GM18867 (cell line): ENCODE measurements around the gene CXADR.
"Not testable (repeated sequence)": the region's sequence is repeated elsewhere in the genome, so short reads cannot be mapped to it uniquely, and the experiment has no call there.

Experiments
- ATAC-seq: cut with Tn5 transposase; IDR thresholded peaks from one replicate; pipeline ENCODE4 v1.9.1; 2021; ENCODE audit warnings: mild to moderate bottlenecking, moderate library complexity; ENCODE audit not compliant: unreplicated experiment

Gene CXADR

DNA sequence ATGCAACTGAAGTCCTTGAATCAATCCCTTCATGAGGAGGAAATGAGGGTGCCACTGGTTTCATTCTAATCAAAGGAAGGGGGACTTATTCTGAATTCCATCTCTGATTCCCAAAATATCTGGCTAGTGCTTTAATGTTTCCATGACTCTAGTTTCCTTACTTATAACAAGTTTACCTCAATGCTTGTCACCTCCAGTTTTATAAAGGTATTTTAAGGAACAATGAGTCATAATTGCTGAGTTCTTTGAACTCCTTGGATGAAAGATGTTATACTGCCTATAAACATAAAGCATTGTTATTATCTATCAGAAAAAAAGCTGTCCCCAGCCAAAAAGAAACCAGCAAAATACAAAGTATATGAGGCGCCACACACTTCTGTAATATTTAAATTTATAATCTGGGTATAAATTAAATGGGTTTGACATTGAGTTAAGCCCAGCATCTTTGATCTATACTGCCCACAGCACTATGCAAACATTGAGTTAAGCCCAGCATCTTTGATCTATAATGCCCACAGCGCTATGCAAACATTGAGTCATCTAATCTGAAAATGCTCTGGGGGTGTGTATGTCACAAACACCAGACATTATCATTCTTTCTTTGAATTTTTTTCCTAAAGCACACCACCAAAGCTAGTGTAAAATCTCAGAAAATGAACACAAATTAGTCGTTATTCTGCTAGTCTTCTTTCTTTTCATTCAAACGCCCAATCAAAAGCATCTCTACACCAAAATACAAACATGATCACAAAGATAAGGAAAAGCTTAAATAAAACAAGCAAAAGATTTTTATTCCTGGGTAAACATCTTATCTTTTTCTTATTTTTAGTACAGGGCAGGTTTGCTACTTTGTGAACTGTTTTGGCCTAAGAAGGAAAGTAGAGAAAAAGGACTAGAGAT lies 11.5 kb upstream of the CXADR start:
- ATAC-seq: no peak

DNA sequence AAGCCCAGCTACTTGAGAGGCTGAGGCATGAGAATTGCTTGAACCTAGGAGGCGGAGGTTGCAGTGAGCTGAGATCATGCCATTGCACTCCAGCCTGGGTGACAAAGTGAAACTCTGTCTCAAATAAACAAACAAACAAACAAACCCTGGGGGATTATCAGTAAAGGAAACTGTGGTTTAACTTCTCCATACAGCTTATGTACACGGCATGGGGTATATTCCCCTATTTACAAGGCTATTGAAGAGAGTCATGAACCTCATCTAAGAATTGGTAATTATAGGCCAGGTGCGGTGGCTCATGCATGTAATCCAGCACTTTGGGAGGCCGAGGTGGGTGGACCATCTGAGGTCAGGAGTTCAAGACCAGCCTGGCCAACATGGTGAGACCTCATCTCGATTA lies 9.9 kb upstream of the CXADR start:
- ATAC-seq: not testable (repeated sequence)

DNA sequence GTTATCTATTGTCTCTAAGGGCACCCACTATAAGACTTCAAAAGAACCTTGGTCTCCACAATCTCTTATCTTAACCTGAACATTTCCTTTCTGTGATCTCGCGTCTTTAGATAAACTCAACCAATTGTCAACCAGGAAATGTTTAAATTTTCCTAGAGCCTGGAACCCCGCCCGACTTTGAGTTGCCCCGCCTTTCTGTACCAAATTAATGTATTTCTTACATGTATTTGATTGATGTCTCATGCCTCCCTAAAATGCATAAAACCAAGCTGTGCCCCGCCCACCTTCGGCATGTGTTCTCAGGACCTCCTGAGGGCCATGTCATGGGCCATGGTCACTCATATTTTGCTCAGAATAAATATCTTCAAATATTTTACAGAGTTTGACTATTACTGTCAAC lies 5.9 kb upstream of the CXADR start:
- no peak for ATAC-seq

DNA sequence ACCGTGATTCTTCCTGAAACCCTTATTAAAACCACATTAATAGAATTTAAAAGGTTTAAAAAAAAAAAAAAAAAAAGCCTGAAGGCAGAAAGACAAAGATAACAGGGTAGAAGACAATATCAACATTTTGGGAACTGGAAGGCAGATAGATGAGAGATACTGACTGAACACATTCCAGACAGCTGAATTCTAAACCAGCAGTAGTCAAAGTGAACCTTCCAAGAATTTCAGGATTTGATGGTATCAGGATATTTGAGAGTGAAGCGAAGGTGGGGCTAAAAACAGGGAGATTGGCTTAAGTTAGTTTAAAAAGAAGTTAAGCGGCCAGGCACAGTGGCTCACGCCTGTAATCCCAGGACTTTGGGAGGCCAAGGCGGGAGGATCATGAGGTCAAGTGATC lies 5.3 kb upstream of the CXADR start:
- no peak for ATAC-seq

DNA sequence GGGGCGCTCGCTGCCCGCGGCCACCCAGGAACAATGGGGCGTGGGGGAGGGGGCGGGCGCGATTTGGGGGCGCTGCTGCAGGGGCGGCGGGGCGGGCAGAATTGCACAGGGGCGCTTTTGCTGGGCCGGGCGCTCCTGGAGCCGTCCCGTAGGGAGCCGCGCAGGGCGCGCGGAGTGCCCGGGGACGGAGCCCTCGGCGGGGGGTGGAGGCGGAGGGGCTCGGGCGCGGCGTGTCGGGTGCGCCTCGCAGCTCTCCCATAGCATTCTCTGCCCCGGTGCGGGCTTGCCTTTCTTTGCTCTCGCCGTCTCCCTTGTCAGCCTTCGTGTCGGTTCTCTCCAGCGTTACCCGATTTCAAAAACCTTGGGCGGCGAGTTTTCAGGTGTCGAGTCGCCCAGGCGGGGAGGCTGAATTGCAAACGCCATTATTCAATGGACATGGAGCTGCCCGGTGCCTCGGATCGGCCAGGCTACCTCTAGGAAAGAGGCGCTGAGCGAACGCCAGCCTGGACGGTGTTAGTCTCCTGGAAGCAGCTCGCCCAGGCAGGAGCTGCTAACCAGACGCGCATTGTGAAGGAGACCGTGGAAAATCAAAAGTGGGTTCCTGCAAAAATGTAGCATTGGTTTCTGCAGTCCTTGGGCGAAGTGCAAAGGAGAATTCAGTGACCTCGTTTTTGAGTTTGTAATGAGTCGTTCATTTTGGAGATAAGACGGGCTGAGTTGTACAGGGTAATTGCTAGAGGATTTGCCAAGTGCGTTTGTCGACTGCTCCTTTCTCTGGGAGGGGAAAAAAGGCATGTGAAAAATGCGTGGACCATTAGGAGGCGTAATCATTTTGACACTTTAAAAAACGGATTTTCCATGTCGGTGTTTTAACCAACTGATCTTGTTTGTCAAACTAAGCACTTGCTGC lies 626 bp downstream of the CXADR start:
- ATAC-seq: peak; percentile 21

DNA sequence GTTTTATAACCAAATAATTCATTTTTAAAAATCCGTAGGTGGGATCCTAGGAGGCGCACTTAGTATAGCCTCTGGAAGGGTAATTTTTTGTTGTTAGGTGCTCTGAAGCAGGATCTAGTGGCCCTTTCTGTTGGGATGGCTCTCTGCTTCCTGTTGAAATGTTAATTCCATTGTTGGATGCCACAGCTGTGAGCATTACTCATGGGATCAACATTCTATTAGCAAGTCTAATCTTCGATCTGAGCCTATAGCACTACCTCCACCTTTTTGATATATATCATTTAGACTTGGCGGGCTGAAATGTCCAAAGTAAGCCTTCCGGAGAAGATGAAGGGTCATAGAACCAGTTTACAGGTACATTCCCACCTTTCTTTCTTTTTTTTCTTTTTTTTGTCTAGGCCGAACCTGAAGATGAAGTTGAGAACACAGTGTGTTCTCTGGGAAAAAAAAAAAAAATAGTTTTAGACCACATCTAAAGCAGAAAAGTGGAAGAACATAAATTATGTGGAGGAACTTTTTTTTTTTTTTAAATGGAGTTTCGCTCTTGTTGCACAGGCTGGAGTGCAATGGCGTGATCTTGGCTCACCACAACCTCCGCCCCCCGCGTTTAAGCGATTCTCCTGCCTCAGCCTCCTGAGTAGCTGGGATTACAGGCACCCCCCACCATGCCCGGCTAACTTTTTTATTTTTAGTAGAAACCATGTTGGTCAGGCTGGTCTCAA lies 1.4 kb downstream of the CXADR start:
- no peak for ATAC-seq

DNA sequence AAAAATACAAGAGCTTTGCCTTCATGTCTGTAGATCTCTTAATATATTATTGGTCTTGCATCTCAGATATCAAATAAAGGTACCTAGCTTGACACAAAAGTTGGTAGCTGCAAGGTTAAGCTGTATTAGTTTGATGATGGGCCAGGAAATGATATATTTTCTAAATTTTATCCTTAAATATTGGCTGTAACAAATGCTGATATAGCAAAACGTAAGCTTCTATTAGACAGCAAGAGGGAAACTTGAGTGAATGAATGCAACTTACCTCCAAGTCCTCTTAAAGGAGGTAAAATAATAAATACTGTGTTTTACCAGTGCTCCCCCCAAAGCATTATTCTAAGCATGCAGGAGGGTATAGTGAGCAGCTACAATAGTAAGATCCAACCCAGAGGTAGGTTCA lies 4.2 kb downstream of the CXADR start:
- not testable (repeated sequence) for ATAC-seq

DNA sequence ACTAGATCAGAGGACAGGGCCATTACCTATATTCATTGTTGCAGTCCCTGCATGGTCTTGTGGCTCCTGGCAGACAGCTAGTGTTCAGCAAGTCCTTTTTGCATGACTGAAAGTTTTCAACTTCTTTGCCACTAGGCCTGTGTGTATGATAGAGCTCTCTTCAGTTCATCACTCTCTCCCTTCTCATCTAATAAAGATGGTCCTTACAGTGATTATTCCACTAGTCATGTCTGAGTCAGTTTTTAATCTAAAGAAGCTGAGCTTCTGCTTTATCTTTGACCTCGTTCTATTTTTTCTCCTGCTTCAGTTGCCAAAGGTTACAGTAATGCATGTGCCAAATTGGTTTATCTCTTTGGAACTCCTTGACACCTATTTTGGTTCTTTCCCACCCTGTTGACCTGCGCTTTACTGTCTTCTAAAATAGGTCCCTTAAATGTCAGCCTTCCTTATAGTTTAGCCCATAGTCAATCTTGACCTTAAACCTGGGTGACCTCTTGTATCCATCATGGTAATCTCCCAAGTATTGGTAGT lies 6.4 kb downstream of the CXADR start:
- ATAC-seq: no peak

DNA sequence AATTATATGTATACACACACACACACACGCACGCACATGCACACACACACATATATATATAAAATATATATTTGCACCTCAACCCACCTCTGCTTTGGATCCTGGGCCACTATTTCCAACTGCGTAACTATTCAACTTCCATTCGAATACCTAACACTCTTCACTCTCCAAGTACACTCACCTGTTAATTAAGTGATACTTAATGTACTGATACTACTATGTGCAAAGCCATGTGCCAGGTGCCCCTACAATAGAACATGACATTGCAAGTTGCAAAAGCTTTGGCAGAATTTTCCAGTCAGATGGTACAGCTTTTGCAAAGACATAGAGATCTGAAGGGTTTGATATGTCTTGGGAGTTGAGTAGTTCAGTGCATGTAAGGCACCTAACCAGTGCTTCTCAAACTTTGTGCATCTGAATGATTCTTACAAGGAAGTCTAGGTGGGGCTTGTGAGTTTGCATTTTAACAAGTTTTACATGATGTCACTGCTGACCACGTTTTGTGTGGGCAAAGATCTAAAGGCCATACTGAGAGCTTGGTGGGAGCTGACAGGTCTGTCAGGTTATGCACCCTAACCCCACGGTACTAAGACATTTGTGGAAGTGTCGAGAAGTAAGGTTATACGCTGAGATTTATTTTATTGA lies 7.2 kb downstream of the CXADR start:
- ATAC-seq: no peak

DNA sequence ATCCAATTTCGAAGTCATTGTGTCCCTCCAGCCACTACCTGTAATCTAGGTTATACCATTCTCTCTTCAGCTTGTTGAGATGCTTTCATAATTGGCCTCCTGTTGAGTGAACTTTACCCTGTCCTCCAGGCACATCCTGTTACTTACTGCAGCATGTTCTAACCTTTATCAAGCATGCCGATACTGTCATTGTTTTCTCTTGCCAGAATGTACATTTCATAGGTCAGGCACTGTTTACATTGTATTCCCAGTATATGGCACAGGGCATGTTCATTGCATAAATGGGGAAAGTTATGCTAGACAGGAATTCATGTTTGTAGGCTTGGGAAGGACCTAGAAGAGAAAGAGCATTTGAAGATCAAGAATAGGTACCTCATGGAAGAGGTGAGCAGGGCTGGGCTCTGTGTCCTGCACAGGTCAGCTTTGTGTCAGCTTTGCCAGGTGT lies 10.2 kb downstream of the CXADR start:
- ATAC-seq: no peak

DNA sequence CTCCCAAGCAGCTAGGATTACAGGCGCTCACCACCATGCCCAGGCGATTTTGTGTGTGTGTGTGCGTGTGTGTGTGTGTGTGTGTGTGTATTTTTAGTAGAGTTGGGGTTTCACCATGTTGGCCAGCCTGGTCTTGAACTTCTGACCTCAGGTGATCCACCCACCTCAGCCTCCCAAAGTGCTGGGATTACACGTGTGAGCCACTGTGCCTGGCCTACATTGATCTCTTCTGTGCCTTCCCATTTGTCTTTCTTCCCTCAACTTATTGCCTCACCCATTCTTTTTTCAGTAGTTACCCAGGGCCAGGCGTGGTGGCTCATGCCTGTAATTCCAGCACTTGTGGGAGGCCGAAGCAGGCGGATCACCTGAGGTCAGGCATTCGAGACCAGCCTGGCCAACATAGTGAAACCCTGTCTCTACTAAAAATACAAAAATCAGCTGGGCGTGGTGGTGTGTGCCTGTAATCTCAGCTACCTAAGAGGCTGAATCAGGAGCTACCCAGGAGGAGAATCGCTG lies 11.2 kb downstream of the CXADR start:
- not testable (repeated sequence) for ATAC-seq

DNA sequence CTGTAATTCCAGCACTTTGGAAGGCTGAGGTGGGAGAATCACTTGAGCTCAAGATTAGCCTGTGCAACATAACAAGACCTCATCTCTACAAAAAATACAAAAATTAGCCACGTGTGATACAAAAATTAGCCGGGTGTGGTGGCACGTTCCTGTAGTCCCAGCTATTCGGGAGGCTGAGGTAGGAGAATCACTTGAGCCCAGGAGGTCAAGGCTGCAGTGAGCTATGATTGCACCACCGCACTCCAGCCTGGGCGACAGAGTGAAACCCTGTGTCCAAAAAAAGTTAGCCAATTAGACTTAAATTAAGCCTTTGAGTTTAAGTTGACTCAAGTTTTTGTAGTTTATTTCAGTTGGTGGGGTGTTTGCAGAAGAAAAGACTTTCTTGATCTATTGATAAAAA lies 11.8 kb downstream of the CXADR start:
- no peak for ATAC-seq

DNA sequence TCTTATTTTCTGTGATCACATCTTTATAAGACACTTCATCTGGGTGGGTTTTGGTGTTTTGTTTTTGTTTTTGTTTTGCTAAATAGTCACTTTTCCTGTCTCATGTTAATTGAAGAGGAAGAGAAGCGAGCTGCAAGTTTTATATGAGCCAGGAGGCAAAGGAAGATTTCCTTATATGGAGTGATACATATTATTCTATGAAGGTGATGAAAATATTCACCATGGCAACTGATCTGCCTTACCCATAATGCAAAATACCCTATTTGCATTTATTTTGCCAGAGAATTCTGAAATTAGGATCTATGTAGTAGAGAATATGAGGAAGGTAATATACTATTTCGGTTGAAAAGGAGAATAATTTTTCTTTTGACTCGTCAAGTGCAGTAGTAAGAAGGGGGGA lies 13.9 kb downstream of the CXADR start:
- ATAC-seq: no peak

DNA sequence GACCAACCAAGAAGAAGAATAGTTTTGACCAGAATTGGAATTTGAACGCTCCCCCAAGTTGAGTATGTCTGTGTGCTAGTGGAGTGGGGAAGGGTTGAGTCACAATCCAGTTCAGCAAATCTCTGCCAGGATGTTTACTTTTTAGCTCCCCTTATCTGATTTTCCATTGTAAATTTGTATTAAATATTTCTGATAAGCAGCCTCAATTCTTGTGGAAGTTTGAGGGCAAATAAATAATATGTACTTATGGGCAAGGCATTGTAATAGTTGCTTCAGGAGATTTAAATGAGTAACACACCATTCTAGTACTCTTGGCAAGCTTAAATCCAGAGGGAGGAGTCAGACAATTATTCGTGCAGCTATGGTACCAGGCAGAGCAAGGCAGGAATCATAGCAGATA lies 14.4 kb downstream of the CXADR start:
- ATAC-seq: no peak

DNA sequence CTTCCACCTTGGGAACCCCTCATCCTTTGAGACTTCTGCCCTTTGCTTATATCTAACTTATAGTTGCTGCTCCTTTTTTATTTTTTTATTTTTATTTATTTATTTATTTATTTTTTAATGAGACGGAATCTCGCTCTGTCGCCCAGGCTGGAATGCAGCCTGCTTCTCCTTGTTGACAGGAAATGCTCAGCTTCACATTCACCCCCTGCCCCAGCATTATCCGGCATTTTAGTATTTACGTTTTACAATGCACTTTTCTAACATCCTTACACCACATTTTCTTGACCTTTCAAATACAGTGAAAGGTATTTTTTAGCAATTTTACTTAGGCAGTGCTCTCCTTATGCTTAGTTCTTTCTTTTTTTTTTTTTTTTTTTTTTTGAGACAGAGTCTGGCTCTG lies 14.9 kb downstream of the CXADR start:
- no peak for ATAC-seq

DNA sequence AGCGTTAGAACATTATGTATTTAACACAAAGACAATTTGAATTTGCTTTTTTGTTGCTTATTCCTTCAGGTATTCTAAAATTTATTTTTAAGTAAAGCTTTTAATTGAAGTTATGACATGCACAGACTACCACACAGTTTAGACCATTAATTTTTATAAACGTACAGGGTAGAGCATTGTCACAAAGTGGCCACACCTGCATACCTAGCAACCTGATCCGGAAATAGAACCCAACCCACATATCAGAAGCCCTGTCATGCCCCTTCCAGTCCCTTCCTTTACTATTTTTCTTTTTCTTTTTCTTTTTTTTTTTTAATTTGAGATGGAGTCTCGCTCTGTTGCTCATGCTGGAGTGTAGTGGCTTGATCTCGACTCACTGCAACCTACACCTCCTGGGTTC lies 16.8 kb downstream of the CXADR start:
- no peak for ATAC-seq

DNA sequence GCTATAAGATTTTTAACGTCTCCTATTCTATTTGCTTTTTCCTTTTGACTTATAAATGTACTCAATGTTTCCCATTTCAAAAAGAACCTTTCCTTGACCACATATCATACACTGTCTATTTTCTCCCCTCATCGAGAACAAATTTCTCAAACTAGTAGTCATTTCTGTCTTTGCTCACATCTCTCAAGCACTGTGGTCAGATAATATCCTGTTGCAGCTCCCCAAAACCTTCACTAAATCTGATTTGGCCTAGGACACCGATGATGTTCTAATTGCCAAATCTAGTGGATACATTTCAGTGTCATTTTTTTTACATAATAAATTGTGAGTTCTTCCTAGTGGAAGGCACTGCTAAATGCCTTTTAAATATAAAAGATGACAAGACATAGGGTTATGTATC lies 19.4 kb downstream of the CXADR start:
- ATAC-seq: no peak

DNA sequence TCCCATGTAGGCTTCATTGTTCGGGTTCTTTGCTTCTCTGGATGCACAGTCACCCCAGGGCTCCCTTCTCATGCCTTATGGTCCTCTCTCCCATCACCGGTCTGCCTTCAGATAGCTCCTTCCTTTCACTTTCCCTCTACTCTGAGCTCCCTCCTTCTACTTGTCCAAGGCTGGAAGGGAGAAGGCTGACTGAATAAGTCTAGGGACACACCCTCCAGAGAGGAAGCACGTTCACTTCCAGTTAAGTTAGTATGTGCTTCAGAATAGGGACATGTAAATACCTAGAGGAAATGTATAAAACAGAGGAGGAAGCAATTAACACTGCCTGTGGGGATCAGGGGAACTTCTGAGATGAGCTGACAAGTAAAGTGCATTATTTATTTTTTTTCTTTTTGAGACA lies 23.5 kb downstream of the CXADR start:
- ATAC-seq: no peak

DNA sequence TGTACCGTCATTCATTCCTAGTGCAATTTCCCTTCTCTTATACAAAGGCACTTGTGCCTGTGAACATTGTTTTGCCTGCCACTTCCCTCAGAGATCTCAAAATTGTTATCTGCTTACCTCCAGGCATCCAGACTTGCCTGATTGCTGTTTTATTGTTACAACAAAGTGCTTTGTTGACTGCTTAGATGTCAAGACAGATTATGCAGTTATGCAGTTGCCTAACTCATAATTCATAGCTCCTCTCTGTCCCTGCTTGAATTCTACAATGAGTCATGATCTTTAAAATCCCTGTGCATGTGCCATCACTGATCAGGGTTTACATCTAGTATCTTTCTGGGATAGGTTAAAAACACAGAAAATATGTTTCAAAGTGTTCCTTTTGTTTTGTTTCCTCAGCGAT lies 24.5 kb downstream of the CXADR start:
- ATAC-seq: no peak

DNA sequence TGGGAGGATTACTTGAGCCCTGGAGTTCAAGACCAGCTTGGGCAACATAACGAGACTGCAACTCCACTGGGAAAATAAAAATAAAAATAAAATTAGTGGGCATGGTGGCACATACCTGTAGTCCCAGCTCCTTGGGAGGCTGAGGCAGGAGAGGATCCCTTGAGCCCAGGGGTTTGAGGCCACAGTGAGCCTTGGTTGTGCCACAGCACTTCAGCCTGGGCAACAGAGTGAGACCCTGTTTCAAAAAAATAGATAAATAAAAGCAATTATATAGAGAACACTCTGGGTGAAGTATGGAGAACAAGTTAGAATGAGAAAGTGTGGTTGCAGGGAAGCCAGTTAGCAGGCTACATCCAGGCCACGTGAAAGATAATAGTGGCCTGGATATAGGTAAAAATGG lies 25.7 kb downstream of the CXADR start:
- no peak for ATAC-seq
